ENCODE measurements around the gene TMEM106A. TPM values are rescaled to one million over a fixed set of nuclear protein-coding genes. Genes with fewer than 3 reads are reported as not detected.

Gene TMEM106A
- total and polyA plus RNA-seq, 2 experiments from 2014 or later, result 6.7 to 8.4 TPM

DNA sequence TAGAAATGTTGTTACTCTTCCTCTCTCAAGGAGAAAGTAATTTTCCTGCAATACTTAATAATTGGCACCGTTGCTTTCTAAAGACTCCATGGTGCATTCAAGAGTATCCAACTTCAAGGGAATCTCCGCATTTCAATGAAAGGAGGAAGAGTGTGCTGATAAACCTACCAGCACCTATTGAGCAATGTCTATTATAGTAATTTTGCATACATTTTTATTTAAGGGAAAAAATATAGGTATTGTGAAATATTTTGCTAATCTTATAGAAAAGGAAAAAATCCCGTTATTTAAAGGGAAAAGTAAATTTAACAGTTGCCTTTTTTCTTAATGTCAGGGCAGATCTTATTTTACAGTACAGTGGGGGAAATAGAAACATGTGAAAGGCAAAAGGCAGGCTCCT, 1.1 kb upstream of the TMEM106A start:
- peaks cover 19% of the 10 kb centered on the region for H3K4me1 ChIP-seq (ENCODE audit: insufficient read depth)
- peaks cover 4% of the 10 kb centered on the region for H3K79me2 ChIP-seq
- peaks cover 3% of the 10 kb centered on the region for H3K36me3 ChIP-seq (replicated peaks; ENCODE audit: insufficient read depth, low read depth)
- peak overlapping the region; percentile 93 for H3K4me2 ChIP-seq
- no peaks in the 10 kb centered on the region for H3K9me3 ChIP-seq (ENCODE audit: low read depth)
- H4K20me1 ChIP-seq (ENCODE audit: insufficient read depth, poor library complexity, severe bottlenecking), result no peaks in the 10 kb centered on the region
- H3K27ac ChIP-seq, result peak overlapping the region; percentile 91
- no peak for DNase-seq (ENCODE audit: low spot score)
- H3K4me3 ChIP-seq, result no peak overlapping the region
- H2AFZ ChIP-seq, result no peak overlapping the region
- H3K27me3 ChIP-seq, result no peaks in the 10 kb centered on the region
- no peaks in the 10 kb centered on the region for H3K9me2 ChIP-seq (replicated peaks; ENCODE audit: insufficient read depth)
- TF ChIP-seq EZH2phosphoT487 (IDR thresholded peaks at IDR 0.05; ENCODE audit: low read depth, severe bottlenecking, unreplicated experiment) (no peak), EZH2 (IDR thresholded peaks at IDR 0.05; ENCODE audit: borderline replicate concordance) (no peak), CTCF (IDR thresholded peaks at IDR 0.05; ENCODE audit: poor library complexity) (no peak)
- 80% methylated on average over 3 of the region's 3 CpGs for WGBS (ENCODE audit: low lambda C conversion rate, missing lambda C conversion rate)

- DNase-seq (ENCODE audit: low spot score), result no peak
- Histone ChIP-seq H3K4me3 (peak overlapping the region; percentile 31), H3K4me2 (peak overlapping the region; percentile 93), H2AFZ (peak overlapping the region; percentile 58), H3K9me3 (ENCODE audit: low read depth) (no peaks in the 10 kb centered on the region), H3K27ac (peak overlapping the region; percentile 91), H3K9me2 (replicated peaks; ENCODE audit: insufficient read depth) (no peaks in the 10 kb centered on the region), H3K79me2 (peaks cover 4% of the 10 kb centered on the region), H4K20me1 (ENCODE audit: insufficient read depth, poor library complexity, severe bottlenecking) (no peaks in the 10 kb centered on the region), H3K36me3 (replicated peaks; ENCODE audit: insufficient read depth, low read depth) (peaks cover 2% of the 10 kb centered on the region), H3K4me1 (ENCODE audit: insufficient read depth) (peaks cover 23% of the 10 kb centered on the region), H3K27me3 (no peaks in the 10 kb centered on the region)
- WGBS (ENCODE audit: low lambda C conversion rate, missing lambda C conversion rate), result 62% methylated on average over 2 of the region's 2 CpGs
- TF ChIP-seq EZH2 (IDR thresholded peaks at IDR 0.05; ENCODE audit: borderline replicate concordance) (no peak), EZH2phosphoT487 (IDR thresholded peaks at IDR 0.05; ENCODE audit: low read depth, severe bottlenecking, unreplicated experiment) (no peak), CTCF (IDR thresholded peaks at IDR 0.05; ENCODE audit: poor library complexity) (no peak)
These were observed 574 bp upstream of the TMEM106A start for GRCh38 chr17:43211123-43211479.

GRCh38 chr17:43212641-43213490, 1.2 kb downstream of the TMEM106A start:
- H3K4me2 ChIP-seq, result peak overlapping the region; percentile 93
- H3K9me2 ChIP-seq (replicated peaks; ENCODE audit: insufficient read depth), result no peaks in the 10 kb centered on the region
- no peaks in the 10 kb centered on the region for H3K27me3 ChIP-seq
- no peaks in the 10 kb centered on the region for H3K36me3 ChIP-seq (replicated peaks; ENCODE audit: insufficient read depth, low read depth)
- H3K4me3 ChIP-seq, result peak overlapping the region; percentile 31
- H3K27ac ChIP-seq, result peak overlapping the region; percentile 91
- peaks cover 34% of the 10 kb centered on the region for H3K4me1 ChIP-seq (ENCODE audit: insufficient read depth)
- H3K9me3 ChIP-seq (ENCODE audit: low read depth), result no peaks in the 10 kb centered on the region
- H2AFZ ChIP-seq, result peak overlapping the region; percentile 81
- no peaks in the 10 kb centered on the region for H4K20me1 ChIP-seq (ENCODE audit: insufficient read depth, poor library complexity, severe bottlenecking)
- TF ChIP-seq EZH2 (IDR thresholded peaks at IDR 0.05; ENCODE audit: borderline replicate concordance) (no peak), CTCF (IDR thresholded peaks at IDR 0.05; ENCODE audit: poor library complexity) (no peak), EZH2phosphoT487 (IDR thresholded peaks at IDR 0.05; ENCODE audit: low read depth, severe bottlenecking, unreplicated experiment) (no peak)
- DNase-seq (ENCODE audit: low spot score), result no peak
- 83% methylated on average over 7 of the region's 7 CpGs for WGBS (ENCODE audit: low lambda C conversion rate, missing lambda C conversion rate)
- H3K79me2 ChIP-seq, result peaks cover 4% of the 10 kb centered on the region

All from hepatocyte (in vitro differentiated cells).